AG10803 (cell line): ENCODE measurements around the gene HYAL3.
"Not testable (repeated sequence)": the region's sequence is repeated elsewhere in the genome, so short reads cannot be mapped to it uniquely, and the experiment has no call there.

ENCODE experiments used
- DNase-seq: peaks from one replicate; pipeline ENCODE4 v3.0.0; 2010; ENCODE audit warnings: low read depth
- H3K4me3 ChIP-seq: 2 replicates; pipeline ENCODE4 v1.5.1; 2011; ENCODE audit warnings: mild to moderate bottlenecking, low read length, control low read depth
- TF ChIP-seq, protein P1 (sequence below): conservative IDR thresholded peaks from 2 replicates; pipeline ENCODE4 v1.5.1; 2011; ENCODE audit warnings: mild to moderate bottlenecking, low read length, control low read depth, inconsistent platforms

The HYAL3 gene

DNA sequence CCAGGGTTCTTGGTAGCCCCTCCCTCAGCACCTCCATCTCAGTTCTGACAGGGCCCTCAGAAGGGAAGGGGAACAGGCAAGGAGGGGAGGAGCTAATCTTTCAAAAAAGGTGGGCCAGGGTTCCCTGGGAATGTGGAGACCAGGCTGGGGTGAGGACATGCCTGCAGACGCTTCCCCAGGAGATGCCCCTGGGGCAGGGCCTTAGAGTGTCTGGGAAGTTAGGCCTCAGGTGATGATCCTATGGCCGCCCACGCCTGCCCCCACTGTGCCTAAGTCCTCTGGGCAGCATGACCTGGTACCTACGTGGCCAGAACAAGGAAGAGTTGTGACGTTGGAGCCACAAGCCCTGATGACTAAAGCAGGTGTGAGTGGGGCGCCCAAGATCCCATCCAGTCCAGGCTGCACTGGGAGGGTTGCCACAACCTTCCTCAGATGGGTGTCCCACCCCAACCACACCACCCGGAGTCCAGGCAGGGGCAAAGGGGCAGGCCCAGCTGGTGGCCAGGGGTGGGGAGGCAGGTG, 34.2 kb downstream of the HYAL3 start:
- no peak for DNase-seq
- TF ChIP-seq, protein P1, sequence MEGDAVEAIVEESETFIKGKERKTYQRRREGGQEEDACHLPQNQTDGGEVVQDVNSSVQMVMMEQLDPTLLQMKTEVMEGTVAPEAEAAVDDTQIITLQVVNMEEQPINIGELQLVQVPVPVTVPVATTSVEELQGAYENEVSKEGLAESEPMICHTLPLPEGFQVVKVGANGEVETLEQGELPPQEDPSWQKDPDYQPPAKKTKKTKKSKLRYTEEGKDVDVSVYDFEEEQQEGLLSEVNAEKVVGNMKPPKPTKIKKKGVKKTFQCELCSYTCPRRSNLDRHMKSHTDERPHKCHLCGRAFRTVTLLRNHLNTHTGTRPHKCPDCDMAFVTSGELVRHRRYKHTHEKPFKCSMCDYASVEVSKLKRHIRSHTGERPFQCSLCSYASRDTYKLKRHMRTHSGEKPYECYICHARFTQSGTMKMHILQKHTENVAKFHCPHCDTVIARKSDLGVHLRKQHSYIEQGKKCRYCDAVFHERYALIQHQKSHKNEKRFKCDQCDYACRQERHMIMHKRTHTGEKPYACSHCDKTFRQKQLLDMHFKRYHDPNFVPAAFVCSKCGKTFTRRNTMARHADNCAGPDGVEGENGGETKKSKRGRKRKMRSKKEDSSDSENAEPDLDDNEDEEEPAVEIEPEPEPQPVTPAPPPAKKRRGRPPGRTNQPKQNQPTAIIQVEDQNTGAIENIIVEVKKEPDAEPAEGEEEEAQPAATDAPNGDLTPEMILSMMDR: no peak
- H3K4me3 ChIP-seq: no peak overlapping the region; the same call in 1 of the 2 replicates

DNA sequence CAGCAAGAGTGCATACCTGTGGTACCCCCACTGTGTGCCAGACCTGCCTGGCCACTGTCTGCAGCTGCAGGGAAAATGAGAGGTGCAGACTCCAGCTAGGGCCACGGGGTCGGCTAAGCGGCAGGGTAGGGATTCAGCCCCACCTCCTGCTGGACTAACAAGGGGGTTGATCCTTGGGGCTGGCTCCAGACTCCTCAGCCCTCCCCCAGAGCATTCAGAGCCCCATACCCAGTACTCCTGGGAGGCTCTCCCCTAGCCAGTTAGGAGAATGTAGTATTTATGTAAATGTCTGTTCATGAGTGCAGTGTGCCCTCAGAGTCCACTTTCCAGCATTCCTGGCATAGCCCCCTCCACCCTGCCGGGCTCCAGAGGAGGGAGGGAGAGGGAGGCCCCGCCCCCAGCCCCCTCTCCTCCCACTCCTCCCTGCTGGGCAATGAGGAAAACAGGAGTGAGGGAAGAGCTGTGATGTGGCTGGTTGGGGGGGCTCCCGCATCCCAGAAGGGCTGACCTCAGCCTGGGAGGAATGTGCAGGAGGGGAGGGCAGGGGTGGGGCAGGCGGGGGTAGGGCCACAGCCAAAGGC, 34.7 kb downstream of the HYAL3 start:
- TF ChIP-seq, protein P1: no peak
- H3K4me3 ChIP-seq: no peak overlapping the region; the same call in 1 of the 2 replicates
- DNase-seq: peak; percentile 94

DNA sequence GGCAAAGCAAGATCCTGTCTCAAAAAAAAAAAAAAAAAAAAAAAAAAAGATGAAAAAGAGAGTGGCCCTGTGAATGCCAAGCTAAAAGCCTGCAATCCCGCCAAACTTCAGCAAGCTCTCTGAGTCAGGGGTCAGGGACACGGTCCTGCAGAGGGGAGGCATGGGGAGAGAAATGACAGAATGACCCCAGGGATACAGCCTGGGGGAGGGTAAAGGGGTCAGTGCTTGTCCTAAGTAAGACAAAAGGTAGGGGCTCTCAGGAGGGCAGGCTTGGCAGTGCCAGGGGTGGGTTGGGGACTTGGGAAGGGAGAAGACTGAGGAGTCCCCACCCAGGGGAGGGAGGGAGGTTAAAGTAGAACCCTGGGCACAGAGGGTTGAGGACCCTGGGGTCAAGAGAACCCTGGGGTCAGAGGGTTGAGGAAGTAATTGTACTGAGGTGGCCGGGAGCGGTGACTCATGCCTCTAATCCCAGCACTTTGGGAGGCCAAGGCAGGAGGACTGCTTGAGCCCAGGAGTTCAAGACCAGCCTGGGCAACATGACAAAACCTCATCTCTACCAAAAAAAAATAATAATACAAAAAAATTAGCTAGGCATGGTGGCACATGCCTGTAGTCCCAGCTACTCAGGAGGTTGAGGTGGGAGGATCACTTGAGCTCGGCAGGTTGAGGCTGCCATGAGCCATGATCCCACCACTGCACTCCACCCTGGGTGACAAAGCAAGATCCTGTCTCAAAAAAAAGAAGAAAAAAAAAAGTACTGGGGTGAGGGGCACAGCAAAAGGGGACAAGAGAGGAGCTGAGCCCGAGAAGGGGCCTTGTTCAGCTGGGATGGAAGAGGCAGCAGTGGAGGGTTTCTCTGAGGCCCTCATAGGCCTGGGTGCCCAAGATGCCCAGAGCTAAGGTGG, 35.5 kb downstream of the HYAL3 start:
- TF ChIP-seq, protein P1: no peak
- no peak for DNase-seq
- no peak overlapping the region for H3K4me3 ChIP-seq

DNA sequence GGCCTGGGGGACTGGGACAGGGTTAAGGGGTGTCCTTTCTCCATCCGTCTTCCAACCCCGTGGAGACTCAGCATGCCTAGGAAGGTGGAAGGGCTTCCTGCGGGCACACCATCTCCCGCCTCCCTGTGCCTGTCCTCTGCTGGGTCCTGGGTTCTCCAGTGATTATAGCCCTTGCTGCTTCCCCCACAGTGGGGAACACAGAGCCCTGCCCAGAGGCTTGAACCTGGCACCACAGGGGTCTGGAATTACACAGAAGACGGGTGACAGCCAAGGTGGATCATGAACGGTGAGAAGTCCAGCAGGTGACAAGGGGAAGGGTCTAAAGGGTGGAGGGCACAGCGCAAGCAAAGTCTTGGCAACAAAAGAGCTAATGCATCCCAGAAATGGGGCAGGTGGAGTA, 36.4 kb downstream of the HYAL3 start:
- DNase-seq: no peak
- no peak overlapping the region for H3K4me3 ChIP-seq
- TF ChIP-seq, protein P1: no peak

DNA sequence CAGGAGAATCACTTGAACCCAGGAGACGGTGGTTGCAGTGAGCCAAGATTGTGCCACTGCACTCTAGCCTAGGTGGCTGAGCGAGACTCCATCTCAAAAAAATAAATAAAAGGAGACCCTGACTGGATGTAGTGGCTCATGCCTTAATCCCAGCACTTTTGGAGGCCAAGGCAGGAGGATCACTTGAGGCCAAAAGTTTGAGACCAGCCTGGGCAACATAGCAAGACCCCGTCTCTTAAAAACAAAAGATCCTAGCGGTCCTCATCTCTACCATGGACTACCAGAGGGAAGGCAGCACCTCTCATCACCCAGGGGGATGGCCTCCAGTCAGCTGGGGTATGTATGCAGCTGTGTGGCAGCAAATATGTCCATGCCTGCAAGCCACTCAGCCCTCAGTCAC, 37.0 kb downstream of the HYAL3 start:
- DNase-seq, H3K4me3 ChIP-seq: not testable (repeated sequence)

DNA sequence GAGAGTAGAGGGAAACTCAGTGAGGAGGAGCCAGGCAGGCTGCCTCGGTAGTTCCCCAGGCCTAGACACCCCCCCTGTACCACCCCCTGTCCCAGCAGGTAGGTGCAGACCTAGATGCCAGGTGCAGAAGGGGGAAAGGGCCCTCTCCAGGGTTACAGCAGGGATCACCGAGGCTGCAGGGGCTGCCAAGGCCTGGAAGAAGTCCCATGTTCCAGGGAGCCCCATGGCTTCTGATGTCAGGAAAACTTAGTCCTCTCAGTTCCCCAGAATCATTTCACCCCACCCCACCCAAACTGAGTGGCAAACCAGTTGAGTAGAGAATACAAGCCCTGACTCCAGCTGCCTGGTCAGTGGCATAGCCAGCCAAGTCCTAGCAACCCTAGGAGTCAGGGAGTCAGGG, 37.7 kb downstream of the HYAL3 start:
- TF ChIP-seq, protein P1: no peak
- H3K4me3 ChIP-seq: no peak overlapping the region
- no peak for DNase-seq

DNA sequence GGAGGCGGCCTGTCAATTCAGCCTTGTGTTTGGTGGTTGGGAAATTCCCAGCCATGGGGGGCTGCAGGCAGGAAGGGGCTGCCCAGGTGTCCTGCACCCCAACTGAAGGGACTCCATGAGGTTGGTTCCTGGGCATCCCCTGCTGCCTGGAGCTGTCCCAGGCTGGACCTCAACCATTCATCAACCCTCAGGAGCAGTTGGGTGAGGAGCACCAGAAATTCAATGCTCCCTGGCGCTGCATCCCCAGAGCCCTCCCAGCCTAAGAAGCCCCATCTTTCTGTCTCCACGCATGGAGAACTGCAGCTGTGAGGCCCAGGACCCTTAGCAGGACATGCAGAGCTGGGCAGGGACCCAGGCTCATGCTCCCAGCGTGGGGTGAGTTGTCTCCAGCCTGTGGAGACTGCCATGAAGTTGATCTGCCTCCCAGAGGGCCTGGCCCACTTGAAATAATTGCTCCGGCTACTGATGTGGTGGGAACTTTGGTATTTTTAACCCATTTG, 38.2 kb downstream of the HYAL3 start:
- peak overlapping the region; percentile 60 for H3K4me3 ChIP-seq
- no peak for DNase-seq
- TF ChIP-seq, protein P1: no peak
